GM10266 (cell line): ENCODE data around the gene DNHD1.
A peak's percentile ranks its signal among the peaks of the same experiment; 100 is the strongest.

Experiments used
- DNase-seq: peaks from one replicate; pipeline ENCODE4 v3.0.0; 2012; ENCODE audit errors: extremely low spot score
- CTCF ChIP-seq: IDR thresholded peaks from 2 replicates; pipeline ENCODE4 v1.5.1; 2012; ENCODE audit warnings: mild to moderate bottlenecking, low read depth; ENCODE audit not compliant: control insufficient read depth, insufficient read depth; ENCODE audit errors: missing control alignments

Gene DNHD1

GRCh38 chr11:6612213-6613041 is 115.3 kb downstream of the DNHD1 start, which contains the start of gene TAF10:
TSS of gene TAF10 (minus strand) at chr11:6612216. CDS start at chr11:6612189, 27 bp downstream.
- peak; percentile 91 for DNase-seq
- peak; percentile 47 for TF ChIP-seq CTCF

GRCh38 chr11:6613496-6613895 is 116.4 kb downstream of the DNHD1 start:
- DNase-seq, result no peak
- TF ChIP-seq CTCF, result no peak

- TF ChIP-seq CTCF, result no peak
- no peak for DNase-seq
Measured at GRCh38 chr11:6614446-6614845, 117.4 kb downstream of the DNHD1 start.

- TF ChIP-seq CTCF, result no peak
- no peak for DNase-seq
Measured at GRCh38 chr11:6615046-6615445, 118.0 kb downstream of the DNHD1 start.

- DNase-seq, result no peak
- no peak for TF ChIP-seq CTCF
Measured at GRCh38 chr11:6615882-6616585, 119.0 kb downstream of the DNHD1 start.

- no peak for DNase-seq
- no peak for TF ChIP-seq CTCF
Measured at GRCh38 chr11:6616596-6617250, 119.6 kb downstream of the DNHD1 start.

GRCh38 chr11:6617315-6617781 is 120.3 kb downstream of the DNHD1 start:
- no peak for TF ChIP-seq CTCF
- DNase-seq, result no peak
